LNCAP (cell line): ENCODE measurements around the gene MBP.

Experiments used
- CTCF ChIP-seq: fragments of 450-650 bp; IDR thresholded peaks from 2 replicates; pipeline ENCODE4 v1.5.1; 2017; ENCODE audit warnings: mild to moderate bottlenecking

Gene MBP

GRCh38 chr18:77006305-77007175 lies 126.0 kb downstream of the MBP start:
- TF ChIP-seq CTCF, result no peak

GRCh38 chr18:77005651-77006195 lies 126.9 kb downstream of the MBP start:
- no peak for TF ChIP-seq CTCF

GRCh38 chr18:77004555-77005380 lies 127.8 kb downstream of the MBP start:
- TF ChIP-seq CTCF, result no peak

GRCh38 chr18:77003316-77003715 lies 129.3 kb downstream of the MBP start:
- no peak for TF ChIP-seq CTCF

GRCh38 chr18:77002496-77002895 lies 130.1 kb downstream of the MBP start:
- no peak for TF ChIP-seq CTCF

GRCh38 chr18:77001979-77002378 lies 130.6 kb downstream of the MBP start:
- TF ChIP-seq CTCF, result no peak

- no peak for TF ChIP-seq CTCF
Observed at GRCh38 chr18:77001041-77001440, 131.5 kb downstream of the MBP start.
